GM13977 (cell line): Measurements from ENCODE around the gene PLXDC1.

Source experiments
- DNase-seq: peaks from one replicate; pipeline ENCODE4 v3.0.0; 2012; ENCODE audit warnings: low spot score
- CTCF ChIP-seq: IDR thresholded peaks from 2 replicates; pipeline ENCODE4 v1.5.1; 2012; ENCODE audit warnings: mild to moderate bottlenecking, control low read depth; ENCODE audit not compliant: insufficient read depth; ENCODE audit errors: extremely low read depth, missing control alignments
- in situ Hi-C: fragments of 300-500 bp; cut with MboI; formaldehyde crosslinking; loops from one replicate; pipeline ENCODE4 v1.12.0; 2022; ENCODE audit warnings: low sequenced_read_pairs, low pct_unique_long_range_greater_than_20kb, mixed read lengths, inconsistent platforms; ENCODE audit not compliant: unreplicated experiment

PLXDC1 gene

GRCh38 chr17:39192901-39193300 lies 41.5 kb upstream of the PLXDC1 start:
- in situ Hi-C loops, result no loop called here
- DNase-seq, result no peak
- no peak for TF ChIP-seq CTCF

- no peak for TF ChIP-seq CTCF
- DNase-seq, result no peak
- in situ Hi-C loops, result no loop called here
These were observed 40.5 kb upstream of the PLXDC1 start for GRCh38 chr17:39191750-39192510.

- in situ Hi-C loops, result no loop called here
- TF ChIP-seq CTCF, result no peak
- DNase-seq, result no peak
These were observed 35.9 kb upstream of the PLXDC1 start for GRCh38 chr17:39187152-39187830.

GRCh38 chr17:39186481-39187002 lies 35.1 kb upstream of the PLXDC1 start:
- no peak for TF ChIP-seq CTCF
- no peak for DNase-seq
- in situ Hi-C loops, result no loop called here

- in situ Hi-C loops, result no loop called here
- DNase-seq, result no peak
- no peak for TF ChIP-seq CTCF
These were observed 32.3 kb upstream of the PLXDC1 start for GRCh38 chr17:39183720-39184119.

- DNase-seq, result no peak
- TF ChIP-seq CTCF, result no peak
- in situ Hi-C loops, result no loop called here
These were observed 31.6 kb upstream of the PLXDC1 start for GRCh38 chr17:39183045-39183444.
